ENCODE measurements around the gene AMMECR1.

DNA sequence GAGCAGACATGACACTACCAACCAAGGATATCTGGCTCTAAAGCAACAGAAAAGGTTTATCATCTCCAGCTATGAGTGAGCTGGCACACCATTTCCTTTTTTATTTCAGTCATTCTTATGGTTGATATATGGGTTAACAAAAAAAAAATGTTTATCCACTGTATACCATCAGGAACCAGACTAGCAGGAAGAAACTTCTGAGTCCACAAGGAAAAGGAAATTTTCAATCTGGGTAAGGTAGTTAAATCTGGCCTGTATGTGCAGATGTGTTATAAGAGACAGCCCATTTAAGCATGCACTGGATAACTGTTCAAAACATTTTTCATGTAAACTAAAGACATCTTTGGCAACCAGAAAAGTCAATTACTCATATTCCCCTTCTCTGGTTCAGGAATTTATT, 35.0 kb downstream of the AMMECR1 start:
- TF ChIP-seq, protein P1, sequence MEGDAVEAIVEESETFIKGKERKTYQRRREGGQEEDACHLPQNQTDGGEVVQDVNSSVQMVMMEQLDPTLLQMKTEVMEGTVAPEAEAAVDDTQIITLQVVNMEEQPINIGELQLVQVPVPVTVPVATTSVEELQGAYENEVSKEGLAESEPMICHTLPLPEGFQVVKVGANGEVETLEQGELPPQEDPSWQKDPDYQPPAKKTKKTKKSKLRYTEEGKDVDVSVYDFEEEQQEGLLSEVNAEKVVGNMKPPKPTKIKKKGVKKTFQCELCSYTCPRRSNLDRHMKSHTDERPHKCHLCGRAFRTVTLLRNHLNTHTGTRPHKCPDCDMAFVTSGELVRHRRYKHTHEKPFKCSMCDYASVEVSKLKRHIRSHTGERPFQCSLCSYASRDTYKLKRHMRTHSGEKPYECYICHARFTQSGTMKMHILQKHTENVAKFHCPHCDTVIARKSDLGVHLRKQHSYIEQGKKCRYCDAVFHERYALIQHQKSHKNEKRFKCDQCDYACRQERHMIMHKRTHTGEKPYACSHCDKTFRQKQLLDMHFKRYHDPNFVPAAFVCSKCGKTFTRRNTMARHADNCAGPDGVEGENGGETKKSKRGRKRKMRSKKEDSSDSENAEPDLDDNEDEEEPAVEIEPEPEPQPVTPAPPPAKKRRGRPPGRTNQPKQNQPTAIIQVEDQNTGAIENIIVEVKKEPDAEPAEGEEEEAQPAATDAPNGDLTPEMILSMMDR (IDR thresholded peaks at IDR 0.05), result no peak
- no peak for TF ChIP-seq POLR2A (IDR thresholded peaks at IDR 0.05)
- no peak for TF ChIP-seq POLR2AphosphoS5 (IDR thresholded peaks at IDR 0.05)
- TF ChIP-seq EP300 (IDR thresholded peaks at IDR 0.05), result no peak
